Lower leg skin (tissue), 3 donors: ENCODE measurements around the gene POMT1.

Experiments used
- POLR2A ChIP-seq, 2 donors: fragments of 450-650 bp; IDR thresholded peaks; one replicate each; pipeline ENCODE4 v1.6.1; 2016 to 2017; ENCODE audit warnings: antibody characterized with exemption in 2 of 2, mild to moderate bottlenecking in 1 of 2, moderate library complexity in 1 of 2
- TF ChIP-seq, protein P1 (sequence below), 3 donors: fragments of 450-650 bp; IDR thresholded peaks; one replicate each; pipeline ENCODE4 v1.5.1; 2016; ENCODE audit warnings: antibody characterized with exemption in 3 of 3, mild to moderate bottlenecking in 3 of 3, moderate library complexity in 2 of 3

DNA sequence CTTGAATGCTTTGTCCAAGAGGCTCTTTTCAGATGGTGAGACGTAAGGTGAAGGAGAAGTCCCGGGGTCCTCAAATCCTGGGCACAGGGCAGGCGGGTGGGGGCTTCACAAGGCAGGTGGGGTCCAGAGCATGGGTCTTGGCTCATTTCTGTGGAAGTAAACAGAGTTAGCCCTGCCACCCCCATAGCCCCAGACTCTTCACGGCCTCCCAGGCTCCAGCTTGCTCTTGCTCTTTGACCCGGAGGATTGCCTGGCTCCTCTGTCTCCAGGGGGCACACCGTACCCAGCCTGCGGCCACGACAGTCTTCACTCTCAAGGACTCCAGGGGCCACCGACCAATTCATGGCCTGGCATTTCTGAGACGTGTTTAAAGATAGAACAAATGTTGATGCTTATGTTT lies 28.8 kb upstream of the POMT1 start:
- TF ChIP-seq, protein P1, sequence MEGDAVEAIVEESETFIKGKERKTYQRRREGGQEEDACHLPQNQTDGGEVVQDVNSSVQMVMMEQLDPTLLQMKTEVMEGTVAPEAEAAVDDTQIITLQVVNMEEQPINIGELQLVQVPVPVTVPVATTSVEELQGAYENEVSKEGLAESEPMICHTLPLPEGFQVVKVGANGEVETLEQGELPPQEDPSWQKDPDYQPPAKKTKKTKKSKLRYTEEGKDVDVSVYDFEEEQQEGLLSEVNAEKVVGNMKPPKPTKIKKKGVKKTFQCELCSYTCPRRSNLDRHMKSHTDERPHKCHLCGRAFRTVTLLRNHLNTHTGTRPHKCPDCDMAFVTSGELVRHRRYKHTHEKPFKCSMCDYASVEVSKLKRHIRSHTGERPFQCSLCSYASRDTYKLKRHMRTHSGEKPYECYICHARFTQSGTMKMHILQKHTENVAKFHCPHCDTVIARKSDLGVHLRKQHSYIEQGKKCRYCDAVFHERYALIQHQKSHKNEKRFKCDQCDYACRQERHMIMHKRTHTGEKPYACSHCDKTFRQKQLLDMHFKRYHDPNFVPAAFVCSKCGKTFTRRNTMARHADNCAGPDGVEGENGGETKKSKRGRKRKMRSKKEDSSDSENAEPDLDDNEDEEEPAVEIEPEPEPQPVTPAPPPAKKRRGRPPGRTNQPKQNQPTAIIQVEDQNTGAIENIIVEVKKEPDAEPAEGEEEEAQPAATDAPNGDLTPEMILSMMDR (IDR thresholded peaks at IDR 0.05) = no peak
- TF ChIP-seq POLR2A (IDR thresholded peaks at IDR 0.05) = no peak
